Tibial artery (tissue), 4 donors: Measurements from ENCODE around the gene ARHGAP45.
A peak's percentile ranks its signal among the peaks of the same experiment; 100 is the strongest.

Experiments
- DNase-seq, 2 donors: peaks; one replicate each; pipeline ENCODE4 v3.0.0-alpha.2; 2019
- H3K27ac ChIP-seq, 2 donors: fragments of 200-600 bp; sonication (generic) in 1 of 2; 1 replicate in 1 of 2; 2 replicates in 1 of 2; pipeline ENCODE4 v1.5.1; 2018 to 2019; ENCODE audit warnings: mild to moderate bottlenecking in 1 of 2
- H3K27me3 ChIP-seq, 2 donors: fragments of 200-600 bp; sonication (generic) in 1 of 2; one replicate each; pipeline versions ENCODE4 v1.5.1 to v1.6.0; 2016 to 2019
- H3K36me3 ChIP-seq, 3 donors: fragments of 200-600 bp; sonication (generic) in 2 of 3; one replicate each; pipeline ENCODE4 v1.5.1; 2016 to 2019; ENCODE audit warnings: mild to moderate bottlenecking in 2 of 3
- H3K4me1 ChIP-seq, 4 donors: fragments of 200-600 bp; sonication (generic) in 2 of 4; 1 replicate in 3 of 4; 2 replicates in 1 of 4; pipeline ENCODE4 v1.5.1; 2016 to 2019
- H3K4me3 ChIP-seq, 2 donors: fragments of 200-600 bp; sonication (generic) in 1 of 2; 1 replicate in 1 of 2; 2 replicates in 1 of 2; pipeline ENCODE4 v1.5.1; 2018 to 2019; ENCODE audit warnings: mild to moderate bottlenecking in 2 of 2
- H3K9me3 ChIP-seq, 3 donors: fragments of 200-600 bp; sonication (generic) in 1 of 3; one replicate each; pipeline ENCODE4 v1.5.1; 2016 to 2019
- CTCF ChIP-seq, 2 experiments: fragments of 200-600 bp in 1 of 2; fragments of 450-650 bp in 1 of 2; IDR thresholded peaks; one replicate each; pipeline ENCODE4 v1.5.1; 2017 to 2019; ENCODE audit warnings: antibody characterized with exemption in 2 of 2, mild to moderate bottlenecking in 1 of 2, moderate library complexity in 1 of 2
- intact Hi-C: fragments of 100-400 bp; cut with DNase I; formaldehyde crosslinking; loops from one replicate; pipeline ENCODE4 v1.15.0; 2023; ENCODE audit warnings: low total_unique reads

The ARHGAP45 gene

GRCh38 chr19:1070576-1070930, 3.6 kb downstream of the ARHGAP45 start:
- H3K4me1 ChIP-seq, result peaks cover 3 to 45% (median 35%) of the 10 kb centered on the region in 4 donors
- no peak for DNase-seq
- peaks cover 0 to 76% of the 10 kb centered on the region in 2 donors for H3K27me3 ChIP-seq
- H3K27ac ChIP-seq, result no peak overlapping the region
- no peak for TF ChIP-seq CTCF (IDR thresholded peaks at IDR 0.05)
- intact Hi-C loops, result no loop called here
- no peaks in the 10 kb centered on the region for H3K36me3 ChIP-seq
- H3K9me3 ChIP-seq, result no peaks in the 10 kb centered on the region
- no peak overlapping the region for H3K4me3 ChIP-seq

GRCh38 chr19:1070931-1071791, 4.2 kb downstream of the ARHGAP45 start:
- intact Hi-C loops, result no loop called here
- H3K27ac ChIP-seq, result no peak overlapping the region
- no peaks in the 10 kb centered on the region for H3K36me3 ChIP-seq
- H3K27me3 ChIP-seq, result peaks cover 0 to 70% of the 10 kb centered on the region in 2 donors
- no peaks in the 10 kb centered on the region for H3K9me3 ChIP-seq
- DNase-seq, result no peak
- no peak for TF ChIP-seq CTCF (IDR thresholded peaks at IDR 0.05)
- peaks cover 3 to 39% (median 31%) of the 10 kb centered on the region in 4 donors for H3K4me1 ChIP-seq
- peak overlapping the region in 1 of 2 donors; percentile 23 for H3K4me3 ChIP-seq

- H3K36me3 ChIP-seq, result no peaks in the 10 kb centered on the region
- no peak overlapping the region for H3K27ac ChIP-seq
- no peak for TF ChIP-seq CTCF (IDR thresholded peaks at IDR 0.05)
- H3K27me3 ChIP-seq, result peaks cover 0 to 57% of the 10 kb centered on the region in 2 donors
- H3K9me3 ChIP-seq, result no peaks in the 10 kb centered on the region
- intact Hi-C loops, result no loop called here
- peaks cover 3 to 25% (median 18%) of the 10 kb centered on the region in 4 donors for H3K4me1 ChIP-seq
- H3K4me3 ChIP-seq, result no peak overlapping the region
- DNase-seq, result no peak
Measured at GRCh38 chr19:1072371-1073015, 5.5 kb downstream of the ARHGAP45 start.

- intact Hi-C loops, result no loop called here
- Histone ChIP-seq H3K4me1 (peaks cover 3 to 24% (median 16%) of the 10 kb centered on the region in 4 donors), H3K4me3 (no peak overlapping the region), H3K27ac (no peak overlapping the region), H3K36me3 (no peaks in the 10 kb centered on the region), H3K27me3 (peaks cover 0 to 49% of the 10 kb centered on the region in 2 donors), H3K9me3 (no peaks in the 10 kb centered on the region)
- no peak for TF ChIP-seq CTCF (IDR thresholded peaks at IDR 0.05)
- no peak for DNase-seq
Measured at GRCh38 chr19:1073063-1073955, 6.3 kb downstream of the ARHGAP45 start.

GRCh38 chr19:1073956-1074517, 7.1 kb downstream of the ARHGAP45 start:
- peaks cover 0 to 21% (median 13%) of the 10 kb centered on the region in 4 donors for H3K4me1 ChIP-seq

More at GRCh38 chr19:1073956-1074517, 7.1 kb downstream of the ARHGAP45 start:
- Histone ChIP-seq H3K9me3 (no peaks in the 10 kb centered on the region), H3K27ac (no peak overlapping the region), H3K27me3 (peaks cover 0 to 41% of the 10 kb centered on the region in 2 donors), H3K4me3 (no peak overlapping the region), H3K36me3 (no peaks in the 10 kb centered on the region)
- DNase-seq, result no peak
- intact Hi-C loops, result no loop called here
- TF ChIP-seq CTCF (IDR thresholded peaks at IDR 0.05), result no peak
